ENCODE results near the gene MYO6. TPM values are rescaled to one million over a fixed set of nuclear protein-coding genes. Genes with fewer than 3 reads are reported as not detected.

Gene MYO6
- total and polyA plus RNA-seq, 2 of the 8 experiments (the other 6 are each of a cell fraction or from before 2014, with no cell fraction given): 8.3 to 21.9 TPM

GRCh38 chr6:75896526-75896925 lies 147.5 kb downstream of the MYO6 start (continued):
- no peak for TF ChIP-seq CHD7 (IDR thresholded peaks at IDR 0.05; ENCODE audit: insufficient replicate concordance, low read length)
- no peak for TF ChIP-seq POLR2AphosphoS5 (IDR thresholded peaks at IDR 0.05; ENCODE audit: low read depth, low read length)

Measured in H1 (cell line).